Measurements from ENCODE around the gene MRI1.
A peak's percentile ranks its signal among the peaks of the same experiment; 100 is the strongest.

Gene MRI1

GRCh38 chr19:13784731-13785452 lies 20.6 kb downstream of the MRI1 start (continued):
- TF ChIP-seq CTCF (tag by site-specific recombination; IDR thresholded peaks at IDR 0.05) (0 out of 2 replicates have a peak, but pooled peaks have one; percentile 27), GLIS1 (tag by site-specific recombination; IDR thresholded peaks at IDR 0.05) (peak; percentile 23; the same call in 1 of the 2 replicates), SALL2 (tag by site-specific recombination; IDR thresholded peaks at IDR 0.05; ENCODE audit: borderline replicate concordance) (no peak), ZBTB17 (tag by site-specific recombination; IDR thresholded peaks at IDR 0.05) (peak; percentile 49), ZNF654 (tag by site-specific recombination; IDR thresholded peaks at IDR 0.05; ENCODE audit: low read depth) (peak; percentile 56), ZBTB8A (tag by site-specific recombination; IDR thresholded peaks at IDR 0.05) (peak; percentile 22; the same call in 1 of the 2 replicates), ZSCAN30 (tag by site-specific recombination; IDR thresholded peaks at IDR 0.05) (0 out of 2 replicates have a peak, but pooled peaks have one; percentile 39), PATZ1 (tag by site-specific recombination; IDR thresholded peaks at IDR 0.05) (peak; percentile 39), ZNF623 (tag by site-specific recombination; IDR thresholded peaks at IDR 0.05) (no peak), ZNF580 (tag by site-specific recombination; IDR thresholded peaks at IDR 0.05) (no peak), PRDM2 (tag by site-specific recombination; IDR thresholded peaks at IDR 0.05; ENCODE audit: borderline replicate concordance) (no peak), IKZF3 (tag by site-specific recombination; IDR thresholded peaks at IDR 0.05) (0 out of 2 replicates have a peak, but pooled peaks have one; percentile 38), PRDM10 (tag by site-specific recombination; IDR thresholded peaks at IDR 0.05) (0 out of 2 replicates have a peak, but pooled peaks have one; percentile 24), ZNF473 (tag by site-specific recombination; IDR thresholded peaks at IDR 0.05) (no peak), KLF17 (tag by site-specific recombination; IDR thresholded peaks at IDR 0.05) (no peak), ZFP37 (tag by site-specific recombination; IDR thresholded peaks at IDR 0.05) (no peak), SETDB1 (IDR thresholded peaks at IDR 0.05; ENCODE audit: insufficient read length, low read length) (no peak), ZNF785 (tag by site-specific recombination; IDR thresholded peaks at IDR 0.05) (no peak)
